ENCODE data around the gene URB2.

GRCh38 chr1:229666585-229666984 is 40.5 kb downstream of the URB2 start:
- TF ChIP-seq CTCF (IDR thresholded peaks at IDR 0.05) (no peak), MAX (CRISPR knock-in tag; IDR thresholded peaks at IDR 0.05) (no peak), E2F4 (CRISPR knock-in tag; IDR thresholded peaks at IDR 0.05; ENCODE audit: borderline replicate concordance, low read depth) (no peak), NR3C1 (CRISPR knock-in tag; conservative IDR thresholded peaks at IDR 0.05; ENCODE audit: low read depth) (no peak)

Data from WTC11 (cell line).